ENCODE measurements around the gene MIER3.
"Not testable (repeated sequence)": the region's sequence is repeated elsewhere in the genome, so short reads cannot be mapped to it uniquely, and the experiment has no call there.

MIER3 gene

GRCh38 chr5:56981548-56982315 lies 29.8 kb upstream of the MIER3 start:
- no peaks in the 10 kb centered on the region for H3K36me3 ChIP-seq
- H3K27me3 ChIP-seq, result peaks cover 0 to 3% of the 10 kb centered on the region in 2 donors
- no peak for DNase-seq
- no peaks in the 10 kb centered on the region for H3K4me1 ChIP-seq
- intact Hi-C loops (cut with DNase I; ENCODE audit: low total_unique reads), result no loop called here
- no peak overlapping the region for H3K4me3 ChIP-seq
- no peaks in the 10 kb centered on the region for H3K9me3 ChIP-seq
- no peak for TF ChIP-seq CTCF (IDR thresholded peaks at IDR 0.05)
- no peak overlapping the region for H3K27ac ChIP-seq

GRCh38 chr5:56979968-56980367 lies 28.0 kb upstream of the MIER3 start:
- no peaks in the 10 kb centered on the region for H3K36me3 ChIP-seq
- peaks cover 0 to 7% of the 10 kb centered on the region in 2 donors for H3K27me3 ChIP-seq
- H3K27ac ChIP-seq, result no peak overlapping the region
- DNase-seq, result no peak
- no peaks in the 10 kb centered on the region for H3K4me1 ChIP-seq
- TF ChIP-seq CTCF (IDR thresholded peaks at IDR 0.05), result no peak
- no peak overlapping the region for H3K4me3 ChIP-seq
- intact Hi-C loops (cut with DNase I; ENCODE audit: low total_unique reads), result no loop called here
- no peaks in the 10 kb centered on the region for H3K9me3 ChIP-seq

- H3K4me3 ChIP-seq; H3K4me1 ChIP-seq; intact Hi-C loops (cut with DNase I; ENCODE audit: low total_unique reads); H3K27ac ChIP-seq; DNase-seq; H3K27me3 ChIP-seq; H3K9me3 ChIP-seq; H3K36me3 ChIP-seq: not testable (repeated sequence)
Measured at GRCh38 chr5:56979526-56979925, 27.6 kb upstream of the MIER3 start.

- H3K36me3 ChIP-seq, result no peaks in the 10 kb centered on the region
- DNase-seq, result no peak
- H3K9me3 ChIP-seq, result no peaks in the 10 kb centered on the region
- H3K27me3 ChIP-seq, result peaks cover 0 to 9% of the 10 kb centered on the region in 2 donors
- no peak overlapping the region for H3K4me3 ChIP-seq
- intact Hi-C loops (cut with DNase I; ENCODE audit: low total_unique reads), result no loop called here
- no peak overlapping the region for H3K27ac ChIP-seq
- H3K4me1 ChIP-seq, result no peaks in the 10 kb centered on the region
- TF ChIP-seq CTCF (IDR thresholded peaks at IDR 0.05), result no peak
Measured at GRCh38 chr5:56977822-56978221, 25.9 kb upstream of the MIER3 start.

- H3K36me3 ChIP-seq, result no peaks in the 10 kb centered on the region
- H3K27me3 ChIP-seq, result peaks cover 0 to 9% of the 10 kb centered on the region in 2 donors
- H3K4me3 ChIP-seq, result no peak overlapping the region
- no peaks in the 10 kb centered on the region for H3K4me1 ChIP-seq
- TF ChIP-seq CTCF (IDR thresholded peaks at IDR 0.05), result no peak
- H3K27ac ChIP-seq, result no peak overlapping the region
- intact Hi-C loops (cut with DNase I; ENCODE audit: low total_unique reads), result no loop called here
- DNase-seq, result no peak
- no peaks in the 10 kb centered on the region for H3K9me3 ChIP-seq
Measured at GRCh38 chr5:56977021-56977420, 25.1 kb upstream of the MIER3 start.

- no peak for DNase-seq
- no peaks in the 10 kb centered on the region for H3K9me3 ChIP-seq
- intact Hi-C loops (cut with DNase I; ENCODE audit: low total_unique reads), result no loop called here
- no peak overlapping the region for H3K27ac ChIP-seq
- H3K36me3 ChIP-seq, result no peaks in the 10 kb centered on the region
- peaks cover 0 to 6% of the 10 kb centered on the region in 2 donors for H3K27me3 ChIP-seq
- no peak for TF ChIP-seq CTCF (IDR thresholded peaks at IDR 0.05)
- no peak overlapping the region for H3K4me3 ChIP-seq
- no peaks in the 10 kb centered on the region for H3K4me1 ChIP-seq
Measured at GRCh38 chr5:56974241-56974640, 22.3 kb upstream of the MIER3 start.
